Stimulated activated CD4-positive, alpha-beta T cell treated with anti-CD3 and anti-CD28 coated beads, Interleukin-1b, Interleukin-23, amount 100 ng/mL, for 48 hours (primary cell): Measurements from ENCODE around the gene ASPHD1.

ENCODE experiments used
- DNase-seq: peaks from one replicate; pipeline ENCODE4 v3.0.0-alpha.2; 2020

ASPHD1 gene

DNA sequence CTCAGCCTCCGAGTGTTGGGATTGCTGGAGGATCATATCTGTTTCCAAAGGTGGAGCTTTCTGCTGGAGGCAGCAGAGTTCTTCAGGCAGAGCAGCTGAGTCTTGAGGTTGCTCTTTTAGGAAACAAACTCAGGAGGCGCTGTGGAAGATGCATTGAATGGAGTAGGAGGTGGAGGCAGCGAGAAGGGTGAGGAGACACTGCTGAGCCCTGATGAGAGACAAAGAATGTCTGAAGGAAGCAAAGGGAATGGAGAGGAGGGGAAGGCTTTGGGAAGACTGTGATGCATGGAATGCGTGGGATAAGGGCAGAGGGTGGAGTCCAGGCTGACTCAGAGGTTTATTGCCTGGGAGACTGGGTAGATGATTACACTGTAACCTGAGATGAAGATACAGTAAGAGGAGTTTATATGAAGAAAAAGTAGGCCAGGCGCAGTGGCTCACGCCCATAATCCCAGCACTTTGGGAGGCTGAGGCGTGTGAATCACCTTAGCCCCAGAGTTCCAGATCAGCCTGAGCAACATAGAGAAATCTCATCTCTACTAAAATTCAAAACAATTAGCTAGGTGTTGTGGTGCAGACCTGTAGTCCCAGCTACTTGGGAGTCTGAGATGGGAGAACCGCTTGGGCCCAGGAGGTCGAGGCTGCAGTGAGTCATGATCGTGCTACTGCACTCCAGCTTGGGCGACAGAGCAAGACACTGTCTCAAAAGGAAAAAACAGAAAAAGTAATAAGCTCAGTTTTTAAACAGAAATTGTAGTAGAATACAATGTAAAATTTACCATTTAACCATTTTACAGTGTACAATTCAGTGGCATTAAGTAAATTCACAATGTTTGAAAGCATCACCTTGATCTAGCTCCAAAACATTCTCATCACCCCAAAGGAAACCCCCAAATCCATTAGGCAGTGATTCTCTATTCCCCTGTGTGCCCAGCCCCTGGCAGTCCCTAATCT is 43.8 kb downstream of the ASPHD1 start:
- no peak for DNase-seq

DNA sequence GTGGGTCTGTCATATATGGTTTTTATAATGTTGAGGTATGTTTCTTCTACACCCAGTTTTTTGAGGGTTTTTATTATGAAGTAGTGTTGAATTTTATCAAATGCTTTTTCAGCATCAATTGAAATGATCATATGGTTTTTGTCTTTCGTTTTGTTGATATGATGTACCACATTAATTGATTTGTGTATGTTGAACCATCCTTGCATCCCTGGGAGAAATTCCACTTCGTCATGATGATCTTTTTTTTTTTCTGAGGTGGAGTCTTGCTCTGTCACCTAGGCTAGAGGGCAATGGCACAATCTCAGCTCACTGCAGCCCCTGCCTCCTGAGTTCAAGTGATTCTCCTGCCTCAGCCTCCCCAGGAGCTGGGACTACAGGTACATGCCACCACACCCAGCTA is 47.6 kb downstream of the ASPHD1 start:
- DNase-seq, result no peak

DNA sequence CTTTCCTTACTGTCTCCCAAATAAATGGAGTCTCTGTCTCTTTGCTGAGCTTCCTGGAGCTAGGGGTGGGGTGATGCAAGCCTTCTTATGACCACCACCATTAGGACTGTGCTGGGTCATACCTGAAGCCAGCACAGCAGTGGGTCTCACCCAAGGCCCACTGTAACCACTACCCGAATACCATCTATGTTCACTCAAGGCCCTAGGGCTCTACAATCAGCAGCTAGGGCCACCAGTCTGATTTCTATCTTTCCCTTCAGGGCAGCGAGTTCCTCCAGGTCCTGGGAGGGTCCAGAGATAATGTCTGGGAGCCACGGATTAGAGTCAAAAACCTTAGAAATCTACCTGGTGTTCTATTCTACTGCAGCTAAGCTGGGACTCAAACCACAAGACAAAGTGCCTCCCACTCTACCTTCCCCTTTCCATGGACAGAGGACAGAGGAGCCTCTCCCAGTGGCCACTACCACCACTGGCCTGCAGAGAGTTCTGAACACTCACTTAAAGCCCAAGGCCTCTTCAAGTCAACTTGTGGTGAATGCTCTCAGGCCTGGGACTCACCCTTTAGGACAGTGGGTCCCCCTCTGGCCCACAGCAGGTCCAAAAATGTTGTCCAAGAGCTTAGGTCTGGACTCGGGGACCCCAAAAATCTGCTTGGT is 50.6 kb downstream of the ASPHD1 start:
- DNase-seq, result no peak

DNA sequence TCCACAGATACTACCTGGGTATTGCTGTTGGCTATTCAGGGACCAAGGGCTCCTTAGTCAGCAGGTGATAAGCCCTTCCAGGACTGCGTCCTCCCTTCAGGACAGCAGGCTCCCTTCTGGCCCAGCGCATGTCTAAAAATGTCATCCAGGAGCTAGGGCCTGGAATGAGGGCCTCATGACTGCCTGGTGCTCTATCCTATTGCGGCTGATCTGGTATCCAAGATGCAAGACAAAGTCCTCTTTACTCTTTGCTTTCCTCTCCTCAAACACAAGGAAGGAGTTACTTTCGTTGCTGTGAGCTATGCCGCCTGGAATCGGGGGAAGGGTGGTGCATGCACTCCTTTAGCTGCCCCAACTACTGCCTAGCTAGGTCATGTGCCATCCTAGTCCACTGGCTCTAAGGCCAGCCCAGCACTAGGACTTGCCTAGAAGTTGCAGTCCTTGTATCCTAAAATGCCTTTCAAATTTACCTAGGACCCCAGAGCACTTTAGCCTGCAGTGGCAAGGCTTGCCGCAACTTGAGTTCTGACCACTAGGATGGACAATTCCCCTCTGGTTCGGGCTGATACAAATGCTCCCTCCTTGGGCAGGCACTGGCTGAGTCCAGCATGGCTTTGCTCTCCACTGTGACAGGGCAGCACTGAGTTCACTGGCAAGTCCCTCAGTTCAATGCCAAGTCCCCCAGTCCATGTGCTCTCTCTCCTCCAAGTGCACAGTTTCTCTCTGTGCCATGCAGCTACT is 51.5 kb downstream of the ASPHD1 start:
- no peak for DNase-seq
